Thoracic aorta (tissue), 2 donors: Measurements from ENCODE around the gene LMX1B. TPM values are rescaled to one million over a fixed set of nuclear protein-coding genes. Genes with fewer than 3 reads are reported as not detected.

Source experiments
- ATAC-seq: fragments of 150-250 bp; one replicate; pipeline ENCODE4 v1.8.0; 2017; ENCODE audit warnings: low read depth; ENCODE audit not compliant: insufficient number of reproducible peaks, low FRiP score
- DNase-seq: peaks from one replicate; pipeline ENCODE4 v3.0.0-alpha.2; 2020; ENCODE audit warnings: low spot score
- H3K27ac ChIP-seq, 2 donors: fragments of 200-600 bp; sonication (generic); 1 replicate in 1 of 2; 2 replicates in 1 of 2; pipeline ENCODE4 v1.5.1; 2016; ENCODE audit warnings: mild to moderate bottlenecking in 2 of 2, moderate library complexity in 2 of 2
- H3K27me3 ChIP-seq: fragments of 200-600 bp; sonication (generic); replicated peaks from 2 replicates; pipeline ENCODE4 v1.6.0; 2016; ENCODE audit warnings: mild to moderate bottlenecking; ENCODE audit not compliant: insufficient read depth
- H3K36me3 ChIP-seq: fragments of 200-600 bp; sonication (generic); one replicate; pipeline ENCODE4 v1.5.1; 2016
- H3K4me1 ChIP-seq, 2 donors: fragments of 200-600 bp; sonication (generic); 1 replicate in 1 of 2; 2 replicates in 1 of 2; pipeline versions ENCODE4 v1.5.1 to v1.6.0; 2016; ENCODE audit warnings: low read depth in 2 of 2, mild to moderate bottlenecking in 1 of 2; ENCODE audit not compliant: control insufficient read depth in 1 of 2
- H3K4me3 ChIP-seq: fragments of 200-600 bp; sonication (generic); 2 replicates; pipeline ENCODE4 v1.5.1; 2016; ENCODE audit warnings: mild to moderate bottlenecking
- H3K9me3 ChIP-seq: fragments of 200-600 bp; sonication (generic); 2 replicates; pipeline ENCODE4 v1.5.1; 2016
- CTCF ChIP-seq: fragments of 200-600 bp; sonication (generic); IDR thresholded peaks from one replicate; pipeline ENCODE4 v1.5.1; 2019; ENCODE audit warnings: antibody characterized with exemption
- total RNA-seq, 2 donors: library from RNA; depleted of rRNA; stranded (reverse); fragments of >200 nt; gene quantifications; one replicate each; pipeline versions ENCODE4 v1.1.0 to v1.2.3, GENCODE V29; 2016

LMX1B gene
- total RNA-seq, 2 donors from 2014 or later, result not detected

GRCh38 chr9:126591922-126592321 lies 21.8 kb upstream of the LMX1B start:
- Histone ChIP-seq H3K27me3 (no peaks in the 10 kb centered on the region), H3K4me3 (no peak overlapping the region), H3K9me3 (no peaks in the 10 kb centered on the region), H3K36me3 (no peaks in the 10 kb centered on the region), H3K27ac (no peak overlapping the region), H3K4me1 (peaks cover 6 to 13% of the 10 kb centered on the region in 2 donors)
- no peak for TF ChIP-seq CTCF
- DNase-seq (no peak), ATAC-seq (no peak)

DNA sequence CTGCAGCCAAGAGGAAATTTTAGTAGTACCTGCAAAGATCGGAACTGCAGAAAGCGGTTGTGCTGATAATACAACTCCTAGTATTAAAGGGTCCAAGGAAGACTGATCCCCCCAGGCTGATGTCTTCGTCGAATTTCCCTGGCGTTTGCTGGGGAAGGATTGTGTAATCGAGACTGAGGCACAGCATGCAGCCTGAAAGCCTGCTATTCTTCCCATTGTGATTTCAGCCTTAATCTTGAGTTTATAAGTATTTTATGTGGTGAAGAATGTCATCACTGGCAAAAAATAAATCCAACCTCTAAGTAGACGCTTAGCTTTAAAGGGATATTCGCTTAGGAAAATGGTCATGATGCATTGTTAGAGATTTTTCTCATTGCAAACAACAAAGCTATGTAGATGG lies 21.3 kb upstream of the LMX1B start:
- H3K36me3 ChIP-seq, result no peaks in the 10 kb centered on the region
- no peak for ATAC-seq

DNA sequence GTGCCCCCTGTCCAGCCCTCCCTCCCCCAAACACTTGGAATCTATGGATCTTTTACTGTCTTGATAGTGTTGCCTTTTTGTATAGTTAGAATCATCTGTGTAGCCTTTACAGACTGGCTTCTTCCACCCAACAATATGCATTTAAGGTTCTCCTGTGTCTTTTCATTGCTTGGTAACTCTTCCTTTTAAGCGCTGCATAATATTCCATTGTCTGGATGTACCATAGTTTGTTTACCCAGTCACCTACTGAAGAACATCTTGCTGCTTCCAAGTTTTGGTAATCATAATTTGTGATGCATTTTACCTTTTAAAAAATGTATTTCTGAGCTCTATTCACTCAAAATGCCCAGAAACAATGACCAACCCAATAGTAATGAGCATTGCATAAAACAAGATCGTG lies 17.7 kb upstream of the LMX1B start:
- no peaks in the 10 kb centered on the region for H3K36me3 ChIP-seq
- H3K27ac ChIP-seq, result no peak overlapping the region
- TF ChIP-seq CTCF, result no peak
- H3K27me3 ChIP-seq, result no peaks in the 10 kb centered on the region
- DNase-seq, result no peak
- no peak for ATAC-seq
- no peaks in the 10 kb centered on the region for H3K9me3 ChIP-seq
- H3K4me3 ChIP-seq, result no peak overlapping the region
- H3K4me1 ChIP-seq, result no peaks in the 10 kb centered on the region

More for the DNA sequence above, 21.3 kb upstream of the LMX1B start:
- Histone ChIP-seq H3K9me3 (no peaks in the 10 kb centered on the region), H3K27me3 (no peaks in the 10 kb centered on the region), H3K4me3 (no peak overlapping the region), H3K27ac (no peak overlapping the region), H3K4me1 (peaks cover 3 to 8% of the 10 kb centered on the region in 2 donors)
- no peak for DNase-seq
- TF ChIP-seq CTCF, result no peak

- Histone ChIP-seq H3K4me3 (no peak overlapping the region), H3K36me3 (no peaks in the 10 kb centered on the region), H3K27me3 (no peaks in the 10 kb centered on the region), H3K27ac (no peak overlapping the region), H3K4me1 (no peaks in the 10 kb centered on the region), H3K9me3 (no peaks in the 10 kb centered on the region)
- ATAC-seq (no peak), DNase-seq (no peak)
- TF ChIP-seq CTCF, result no peak
Measured at GRCh38 chr9:126599047-126599650, 14.6 kb upstream of the LMX1B start.

- H3K27me3 ChIP-seq, result no peaks in the 10 kb centered on the region
- no peak overlapping the region for H3K4me3 ChIP-seq
- ATAC-seq (no peak), DNase-seq (no peak)
- no peak for TF ChIP-seq CTCF
- H3K4me1 ChIP-seq, result no peaks in the 10 kb centered on the region
- no peaks in the 10 kb centered on the region for H3K9me3 ChIP-seq
- no peaks in the 10 kb centered on the region for H3K36me3 ChIP-seq
- no peak overlapping the region for H3K27ac ChIP-seq
Measured at GRCh38 chr9:126604059-126605055, 9.4 kb upstream of the LMX1B start.
